Measurements from ENCODE around the gene PRKCQ.

PRKCQ gene

DNA sequence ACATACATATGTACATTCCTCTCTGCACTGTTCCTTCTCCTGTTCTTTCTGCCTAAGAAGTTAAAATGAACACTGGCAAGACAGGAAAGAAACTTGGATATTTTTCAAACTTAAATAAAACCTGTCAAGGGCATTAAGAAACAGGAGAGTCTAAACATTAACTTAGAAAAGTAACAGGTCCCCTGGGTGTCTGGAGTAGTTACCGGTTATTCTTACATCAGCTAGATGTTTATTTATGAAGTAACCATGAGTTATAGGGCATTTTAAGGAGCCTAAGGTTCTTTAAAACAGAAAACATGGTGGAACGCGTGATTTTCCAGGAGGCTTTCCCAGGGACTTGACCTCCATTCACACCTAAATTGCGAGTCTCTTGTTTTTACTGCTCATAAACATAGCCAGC, 148.2 kb downstream of the PRKCQ start:
- H3K36me3 ChIP-seq (ENCODE audit: insufficient read depth): no peaks in the 10 kb centered on the region
- no peaks in the 10 kb centered on the region for H3K79me2 ChIP-seq (ENCODE audit: insufficient read depth, low read depth)
- H3K4me2 ChIP-seq: no peak overlapping the region
- no peaks in the 10 kb centered on the region for H3K4me1 ChIP-seq (ENCODE audit: low read depth, poor library complexity, severe bottlenecking)
- H2AFZ ChIP-seq (ENCODE audit: low read depth): no peak overlapping the region
- TF ChIP-seq, protein P1, sequence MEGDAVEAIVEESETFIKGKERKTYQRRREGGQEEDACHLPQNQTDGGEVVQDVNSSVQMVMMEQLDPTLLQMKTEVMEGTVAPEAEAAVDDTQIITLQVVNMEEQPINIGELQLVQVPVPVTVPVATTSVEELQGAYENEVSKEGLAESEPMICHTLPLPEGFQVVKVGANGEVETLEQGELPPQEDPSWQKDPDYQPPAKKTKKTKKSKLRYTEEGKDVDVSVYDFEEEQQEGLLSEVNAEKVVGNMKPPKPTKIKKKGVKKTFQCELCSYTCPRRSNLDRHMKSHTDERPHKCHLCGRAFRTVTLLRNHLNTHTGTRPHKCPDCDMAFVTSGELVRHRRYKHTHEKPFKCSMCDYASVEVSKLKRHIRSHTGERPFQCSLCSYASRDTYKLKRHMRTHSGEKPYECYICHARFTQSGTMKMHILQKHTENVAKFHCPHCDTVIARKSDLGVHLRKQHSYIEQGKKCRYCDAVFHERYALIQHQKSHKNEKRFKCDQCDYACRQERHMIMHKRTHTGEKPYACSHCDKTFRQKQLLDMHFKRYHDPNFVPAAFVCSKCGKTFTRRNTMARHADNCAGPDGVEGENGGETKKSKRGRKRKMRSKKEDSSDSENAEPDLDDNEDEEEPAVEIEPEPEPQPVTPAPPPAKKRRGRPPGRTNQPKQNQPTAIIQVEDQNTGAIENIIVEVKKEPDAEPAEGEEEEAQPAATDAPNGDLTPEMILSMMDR (conservative IDR thresholded peaks at IDR 0.05; ENCODE audit: low read depth, low read length): no peak
- H3K9ac ChIP-seq: no peak overlapping the region
- no peak overlapping the region for H3K27ac ChIP-seq
- H3K27me3 ChIP-seq (ENCODE audit: insufficient read depth, low read depth): no peaks in the 10 kb centered on the region
- no peak overlapping the region for H3K4me3 ChIP-seq (IDR thresholded peaks at IDR 0.05; ENCODE audit: insufficient read depth, low read depth, low read length)
- H4K20me1 ChIP-seq (ENCODE audit: insufficient read depth): no peaks in the 10 kb centered on the region

DNA sequence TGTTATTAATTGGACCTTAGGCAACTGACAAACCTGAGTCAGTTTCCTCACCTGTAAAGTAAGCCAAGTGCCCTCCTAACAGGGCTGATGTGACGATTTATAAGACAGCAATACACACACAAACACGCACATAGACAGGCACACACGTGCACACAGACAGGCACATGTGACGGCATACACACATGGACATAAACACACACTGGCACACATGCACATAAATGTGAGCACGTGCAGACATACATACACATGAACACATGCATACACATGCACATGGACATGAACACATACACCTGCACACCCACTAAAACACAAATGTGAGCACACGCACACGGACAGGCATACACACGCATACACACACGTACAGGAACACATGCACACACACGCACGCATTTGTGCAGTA, 148.9 kb downstream of the PRKCQ start:
- TF ChIP-seq, protein P1 (conservative IDR thresholded peaks at IDR 0.05; ENCODE audit: low read depth, low read length): no peak
- Histone ChIP-seq H2AFZ (ENCODE audit: low read depth) (no peak overlapping the region), H3K27ac (no peak overlapping the region), H4K20me1 (ENCODE audit: insufficient read depth) (no peaks in the 10 kb centered on the region), H3K36me3 (ENCODE audit: insufficient read depth) (no peaks in the 10 kb centered on the region), H3K9ac (no peak overlapping the region), H3K79me2 (ENCODE audit: insufficient read depth, low read depth) (no peaks in the 10 kb centered on the region), H3K4me1 (ENCODE audit: low read depth, poor library complexity, severe bottlenecking) (no peaks in the 10 kb centered on the region), H3K4me2 (no peak overlapping the region), H3K27me3 (ENCODE audit: insufficient read depth, low read depth) (no peaks in the 10 kb centered on the region), H3K4me3 (IDR thresholded peaks at IDR 0.05; ENCODE audit: insufficient read depth, low read depth, low read length) (no peak overlapping the region)

DNA sequence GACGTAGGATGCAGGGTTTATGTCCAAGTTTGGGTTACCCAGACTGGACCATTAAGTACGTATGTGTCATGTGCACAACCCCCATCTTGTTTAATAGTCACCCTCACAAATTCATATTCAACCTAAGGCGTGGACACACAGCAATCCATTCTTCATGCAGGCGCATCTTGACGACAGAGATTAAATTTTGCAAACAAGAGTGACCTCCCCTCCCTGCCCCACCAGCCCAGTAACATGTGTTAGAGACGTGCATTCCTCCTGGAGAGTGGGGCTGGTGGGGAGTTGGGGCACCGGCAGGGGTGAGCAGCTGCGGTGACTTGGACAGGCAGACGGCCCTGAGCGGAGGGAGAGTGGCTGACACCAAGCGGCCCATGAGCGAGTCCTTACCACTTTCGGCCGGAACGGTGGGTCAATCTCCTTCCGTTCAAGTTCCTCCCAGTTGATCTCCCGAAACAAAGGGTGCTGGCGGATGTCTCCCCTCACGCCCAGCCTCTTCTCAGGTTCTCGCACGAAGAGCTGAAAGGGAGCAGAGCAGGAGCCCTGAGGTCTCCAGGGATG, 149.6 kb downstream of the PRKCQ start:
- H3K4me3 ChIP-seq (IDR thresholded peaks at IDR 0.05; ENCODE audit: insufficient read depth, low read depth, low read length): no peak overlapping the region
- no peaks in the 10 kb centered on the region for H3K79me2 ChIP-seq (ENCODE audit: insufficient read depth, low read depth)
- no peaks in the 10 kb centered on the region for H3K36me3 ChIP-seq (ENCODE audit: insufficient read depth)
- no peak overlapping the region for H3K9ac ChIP-seq
- no peaks in the 10 kb centered on the region for H3K4me1 ChIP-seq (ENCODE audit: low read depth, poor library complexity, severe bottlenecking)
- H3K27ac ChIP-seq: no peak overlapping the region
- no peak overlapping the region for H3K4me2 ChIP-seq
- TF ChIP-seq, protein P1 (conservative IDR thresholded peaks at IDR 0.05; ENCODE audit: low read depth, low read length): no peak
- H2AFZ ChIP-seq (ENCODE audit: low read depth): no peak overlapping the region
- no peaks in the 10 kb centered on the region for H4K20me1 ChIP-seq (ENCODE audit: insufficient read depth)
- no peaks in the 10 kb centered on the region for H3K27me3 ChIP-seq (ENCODE audit: insufficient read depth, low read depth)

DNA sequence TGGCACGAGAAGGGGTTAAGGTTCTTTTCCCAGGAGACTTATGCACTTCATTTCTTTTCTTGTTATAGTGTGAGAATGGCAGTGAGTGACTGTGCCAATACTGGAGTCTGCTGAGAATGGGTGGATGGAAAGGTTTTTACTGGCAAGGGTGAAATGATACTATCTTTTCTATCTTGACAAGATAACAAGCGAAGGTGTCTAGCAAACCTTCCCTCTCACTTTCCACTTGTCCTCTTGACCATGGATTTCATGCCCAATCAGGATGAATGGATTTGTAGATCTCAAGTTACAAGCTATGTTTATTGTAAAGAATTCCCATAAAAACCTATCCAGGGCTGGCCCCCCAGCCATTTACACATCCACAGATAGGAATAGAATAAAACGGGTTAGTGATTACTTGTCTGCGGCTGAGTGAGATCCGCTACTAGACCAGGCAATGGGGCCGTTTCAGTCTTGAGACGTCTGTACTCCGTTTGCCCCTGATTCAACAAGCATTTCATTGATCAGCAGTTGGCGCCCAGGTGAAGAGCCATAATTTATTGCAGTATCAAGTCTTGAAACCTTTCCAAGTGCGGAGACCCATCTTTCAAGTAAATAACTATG, 152.6 kb downstream of the PRKCQ start:
- Histone ChIP-seq H3K4me2 (no peak overlapping the region), H3K4me1 (ENCODE audit: low read depth, poor library complexity, severe bottlenecking) (no peaks in the 10 kb centered on the region), H4K20me1 (ENCODE audit: insufficient read depth) (no peaks in the 10 kb centered on the region), H3K27me3 (ENCODE audit: insufficient read depth, low read depth) (no peaks in the 10 kb centered on the region), H3K9ac (no peak overlapping the region), H3K27ac (no peak overlapping the region), H3K4me3 (IDR thresholded peaks at IDR 0.05; ENCODE audit: insufficient read depth, low read depth, low read length) (no peak overlapping the region), H2AFZ (ENCODE audit: low read depth) (no peak overlapping the region), H3K36me3 (ENCODE audit: insufficient read depth) (no peaks in the 10 kb centered on the region), H3K79me2 (ENCODE audit: insufficient read depth, low read depth) (no peaks in the 10 kb centered on the region)
- TF ChIP-seq, protein P1 (conservative IDR thresholded peaks at IDR 0.05; ENCODE audit: low read depth, low read length): no peak
